ENCODE data around the gene SLC25A36. TPM values are rescaled to one million over a fixed set of nuclear protein-coding genes. Genes with fewer than 3 reads are reported as not detected.

SLC25A36 gene
- total RNA-seq, 2 experiments from 2014 or later: 166 to 171 TPM

GRCh38 chr3:140899363-140899762 is 42.3 kb upstream of the SLC25A36 start:
- intact Hi-C loops (cut with DNase I, micrococcal nuclease): loop anchor here (2.0 kb wide), 3 partner anchors 205 to 291 kb away; no protein-coding TSS in a partner anchor

GRCh38 chr3:140902791-140903190 is 38.8 kb upstream of the SLC25A36 start:
- Histone ChIP-seq H3K4me1 (ENCODE audit: insufficient read depth, low read length) (no peaks in the 10 kb centered on the region), H3K27me3 (ENCODE audit: control insufficient read depth in 1 of 2, insufficient read depth in 2 of 2, low read length in 2 of 2) (no peaks in the 10 kb centered on the region), H3K4me3 (ENCODE audit: low read length) (no peak overlapping the region), H3K27ac (ENCODE audit: low read depth in 1 of 2, low read length in 2 of 2) (no peak overlapping the region), H3K36me3 (ENCODE audit: insufficient read depth, low read length) (no peaks in the 10 kb centered on the region), H3K9me3 (ENCODE audit: control insufficient read depth in 1 of 2, insufficient read depth in 1 of 2, low read length in 2 of 2) (no peaks in the 10 kb centered on the region)
- CTCF ChIA-PET: no interaction called here
- POLR2A ChIA-PET: no interaction called here
- H3K4me1 Mint-ChIP-seq (ENCODE audit: low read depth): no peaks in the 10 kb centered on the region
- H3K36me3 Mint-ChIP-seq (ENCODE audit: low read depth): no peaks in the 10 kb centered on the region
- ATAC-seq (ENCODE audit: poor library complexity) (no peak), DNase-seq (no peak)
- peaks cover 5% of the 10 kb centered on the region for H3K27me3 Mint-ChIP-seq
- H3K4me3 Mint-ChIP-seq: no peak overlapping the region
- TF ChIP-seq, protein P1, sequence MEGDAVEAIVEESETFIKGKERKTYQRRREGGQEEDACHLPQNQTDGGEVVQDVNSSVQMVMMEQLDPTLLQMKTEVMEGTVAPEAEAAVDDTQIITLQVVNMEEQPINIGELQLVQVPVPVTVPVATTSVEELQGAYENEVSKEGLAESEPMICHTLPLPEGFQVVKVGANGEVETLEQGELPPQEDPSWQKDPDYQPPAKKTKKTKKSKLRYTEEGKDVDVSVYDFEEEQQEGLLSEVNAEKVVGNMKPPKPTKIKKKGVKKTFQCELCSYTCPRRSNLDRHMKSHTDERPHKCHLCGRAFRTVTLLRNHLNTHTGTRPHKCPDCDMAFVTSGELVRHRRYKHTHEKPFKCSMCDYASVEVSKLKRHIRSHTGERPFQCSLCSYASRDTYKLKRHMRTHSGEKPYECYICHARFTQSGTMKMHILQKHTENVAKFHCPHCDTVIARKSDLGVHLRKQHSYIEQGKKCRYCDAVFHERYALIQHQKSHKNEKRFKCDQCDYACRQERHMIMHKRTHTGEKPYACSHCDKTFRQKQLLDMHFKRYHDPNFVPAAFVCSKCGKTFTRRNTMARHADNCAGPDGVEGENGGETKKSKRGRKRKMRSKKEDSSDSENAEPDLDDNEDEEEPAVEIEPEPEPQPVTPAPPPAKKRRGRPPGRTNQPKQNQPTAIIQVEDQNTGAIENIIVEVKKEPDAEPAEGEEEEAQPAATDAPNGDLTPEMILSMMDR (IDR thresholded peaks at IDR 0.05): no peak
- no peak overlapping the region for H3K27ac Mint-ChIP-seq
- no peaks in the 10 kb centered on the region for H3K9me3 Mint-ChIP-seq
- intact Hi-C loops (cut with DNase I, micrococcal nuclease): no loop called here

More at GRCh38 chr3:140899363-140899762, 42.3 kb upstream of the SLC25A36 start:
- no peaks in the 10 kb centered on the region for H3K4me1 Mint-ChIP-seq (ENCODE audit: low read depth)
- ChIA-PET CTCF (interaction anchor here (1.3 to 1.6 kb wide), 2 partner anchors 8 to 293 kb away, joined by 4 read pairs; no protein-coding TSS in a partner anchor), POLR2A (no interaction called here)
- TF ChIP-seq, protein P1 (IDR thresholded peaks at IDR 0.05): no peak
- no peak overlapping the region for H3K4me3 ChIP-seq (ENCODE audit: low read length)
- no peak overlapping the region for H3K27ac Mint-ChIP-seq
- H3K4me1 ChIP-seq (ENCODE audit: insufficient read depth, low read length): no peaks in the 10 kb centered on the region
- H3K27me3 Mint-ChIP-seq: peaks cover 29% of the 10 kb centered on the region
- no peak for ATAC-seq (ENCODE audit: poor library complexity)
- H3K9me3 Mint-ChIP-seq: no peaks in the 10 kb centered on the region
- H3K36me3 ChIP-seq (ENCODE audit: insufficient read depth, low read length): no peaks in the 10 kb centered on the region
- H3K27me3 ChIP-seq (ENCODE audit: control insufficient read depth in 1 of 2, insufficient read depth in 2 of 2, low read length in 2 of 2): peaks cover 9 to 15% of the 10 kb centered on the region in 2 experiments
- H3K9me3 ChIP-seq (ENCODE audit: control insufficient read depth in 1 of 2, insufficient read depth in 1 of 2, low read length in 2 of 2): no peaks in the 10 kb centered on the region
- H3K36me3 Mint-ChIP-seq (ENCODE audit: low read depth): no peaks in the 10 kb centered on the region
- H3K27ac ChIP-seq (ENCODE audit: low read depth in 1 of 2, low read length in 2 of 2): no peak overlapping the region
- no peak overlapping the region for H3K4me3 Mint-ChIP-seq
- no peak for DNase-seq

DNA sequence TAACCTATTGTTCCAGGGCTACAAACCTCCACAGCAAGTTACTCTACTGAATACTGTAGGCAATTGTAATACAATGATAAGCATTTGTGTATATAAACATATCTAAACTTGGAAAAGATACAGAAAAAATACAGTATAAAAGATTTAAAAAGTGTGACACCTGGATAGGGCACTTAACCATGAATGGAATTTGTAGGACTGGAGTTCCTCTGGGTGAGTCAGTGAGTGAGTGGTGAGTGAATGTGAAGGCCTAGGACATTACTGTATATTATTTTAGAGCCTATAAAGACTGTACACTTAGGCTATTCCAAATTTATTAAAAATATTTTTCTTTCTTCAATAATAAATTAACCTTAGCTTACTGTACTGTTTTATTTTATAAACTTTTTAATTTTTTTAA is 38.4 kb upstream of the SLC25A36 start:
- POLR2A ChIA-PET: no interaction called here
- no peaks in the 10 kb centered on the region for H3K9me3 ChIP-seq (ENCODE audit: control insufficient read depth in 1 of 2, insufficient read depth in 1 of 2, low read length in 2 of 2)
- Mint-ChIP-seq H3K9me3 (no peaks in the 10 kb centered on the region), H3K36me3 (ENCODE audit: low read depth) (no peaks in the 10 kb centered on the region), H3K4me1 (ENCODE audit: low read depth) (no peaks in the 10 kb centered on the region), H3K27me3 (peaks cover 3% of the 10 kb centered on the region), H3K27ac (no peak overlapping the region), H3K4me3 (no peak overlapping the region)
- CTCF ChIA-PET: no interaction called here
- no peak for ATAC-seq (ENCODE audit: poor library complexity)
- H3K4me1 ChIP-seq (ENCODE audit: insufficient read depth, low read length): no peaks in the 10 kb centered on the region
- TF ChIP-seq, protein P1 (IDR thresholded peaks at IDR 0.05): no peak
- no peak for DNase-seq
- no peak overlapping the region for H3K4me3 ChIP-seq (ENCODE audit: low read length)
- H3K27ac ChIP-seq (ENCODE audit: low read depth in 1 of 2, low read length in 2 of 2): no peak overlapping the region
- no peaks in the 10 kb centered on the region for H3K27me3 ChIP-seq (ENCODE audit: control insufficient read depth in 1 of 2, insufficient read depth in 2 of 2, low read length in 2 of 2)
- no peaks in the 10 kb centered on the region for H3K36me3 ChIP-seq (ENCODE audit: insufficient read depth, low read length)
- intact Hi-C loops (cut with DNase I, micrococcal nuclease): no loop called here

All from CD4-positive, alpha-beta T cell (primary cell).